ENCODE results near the gene PLEKHF1.
"Not testable (repeated sequence)": the region's sequence is repeated elsewhere in the genome, so short reads cannot be mapped to it uniquely, and the experiment has no call there.

The PLEKHF1 gene

DNA sequence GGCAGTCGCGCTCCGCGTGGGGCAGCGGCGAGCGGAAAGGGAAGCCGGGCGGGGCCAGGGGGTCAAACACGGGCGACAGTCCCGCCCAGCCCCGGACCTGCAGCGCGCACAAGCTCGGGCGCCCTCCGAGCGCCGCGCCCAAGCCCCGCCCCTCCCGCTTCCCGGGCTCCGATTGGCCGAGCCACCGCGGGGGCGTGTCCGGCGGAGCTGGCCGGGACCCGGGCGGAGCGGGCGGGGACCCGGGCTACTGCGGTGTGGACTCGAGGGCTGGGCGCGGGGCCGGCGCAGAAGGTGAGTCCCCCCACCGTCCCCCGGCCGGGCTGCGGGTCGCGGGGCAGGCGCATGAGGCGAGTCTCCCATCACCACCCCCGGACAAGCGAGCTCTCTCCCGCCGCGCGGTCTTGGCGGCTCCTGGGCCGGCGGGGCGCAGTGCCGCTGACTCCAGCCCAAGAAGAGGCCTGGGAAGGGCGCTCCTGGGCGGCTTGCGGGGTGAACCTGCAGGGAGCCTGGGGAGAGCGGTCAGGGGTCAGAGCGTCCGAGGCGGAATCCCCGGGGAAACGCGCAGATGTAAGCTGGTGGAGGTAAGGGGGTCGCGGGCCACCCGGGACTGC, at the start of gene PLEKHF1:
PLEKHF1 (plus strand) TSS at position 247 of the 611 bp plus-strand sequence. CDS start 8,379 bp downstream, outside the sequence.
- FAIRE-seq: no peak

DNA sequence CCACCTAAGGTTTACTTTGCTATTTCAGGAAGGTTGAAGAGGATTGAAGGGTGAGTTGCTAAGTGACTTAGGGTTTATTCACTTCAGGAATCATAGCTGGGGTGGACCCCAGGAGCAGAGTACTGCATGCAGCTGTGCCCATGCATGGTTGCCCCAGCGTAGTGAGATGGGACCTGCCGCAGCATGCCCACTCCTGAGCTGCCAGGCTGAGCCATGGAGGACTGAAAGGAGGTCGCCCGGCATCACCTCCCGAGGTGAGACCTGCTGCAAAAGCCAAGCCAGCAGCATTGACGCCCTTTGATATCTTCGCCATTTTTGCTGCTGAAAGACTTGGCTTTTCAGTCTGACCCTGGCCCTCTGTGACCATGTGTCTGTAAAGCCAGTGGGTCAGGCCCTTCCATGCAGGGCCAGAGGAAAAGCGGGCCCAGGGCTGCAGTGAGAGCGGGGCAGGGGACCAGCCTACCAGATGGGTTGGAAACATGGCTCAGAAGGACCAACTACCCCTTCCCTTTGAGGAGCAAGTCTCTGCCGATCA, 49.3 kb upstream of the PLEKHF1 start:
- no peak for FAIRE-seq

DNA sequence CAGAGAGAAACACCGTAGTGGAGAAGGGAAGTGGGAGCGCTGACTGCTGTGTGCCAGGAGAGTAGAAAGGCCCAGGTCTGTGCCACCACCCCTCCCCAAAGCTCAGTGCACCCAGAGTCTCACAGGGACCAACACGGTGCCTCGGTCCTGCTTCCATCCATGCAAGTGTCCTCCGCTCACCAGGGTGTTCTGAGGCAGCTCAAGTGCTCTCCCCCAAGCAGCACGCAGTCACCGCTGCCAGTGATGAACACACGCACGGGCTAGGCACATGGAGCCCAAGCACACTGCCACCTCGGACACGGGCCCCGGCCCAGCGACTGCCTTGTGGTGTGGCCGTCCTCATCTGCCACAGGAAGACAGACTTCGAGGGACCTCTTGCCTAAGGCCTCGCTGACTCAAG, 48.7 kb upstream of the PLEKHF1 start:
- no peak for FAIRE-seq

- no peak for FAIRE-seq
These were observed 47.6 kb upstream of the PLEKHF1 start for GRCh38 chr19:29617366-29618266.

DNA sequence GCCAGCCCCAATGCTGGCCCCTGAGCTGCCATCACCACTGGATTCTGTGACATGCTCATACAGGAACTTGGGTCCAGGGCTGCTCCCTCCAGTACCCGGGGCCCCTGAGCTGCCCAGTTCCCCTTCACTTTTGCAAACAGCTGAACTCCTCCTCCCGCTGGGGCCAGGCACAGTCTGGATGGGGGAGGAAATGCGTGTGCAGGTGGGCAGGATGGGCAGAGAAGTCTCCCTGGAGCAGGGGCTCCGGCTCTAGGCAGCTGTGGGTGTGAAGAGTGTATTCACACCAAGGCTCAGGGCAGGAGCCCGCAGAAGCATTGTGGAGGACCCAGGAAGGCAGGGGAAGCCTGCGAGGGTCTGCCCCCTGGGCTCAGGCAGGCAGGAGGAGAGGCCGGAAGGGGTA, 46.8 kb upstream of the PLEKHF1 start:
- FAIRE-seq: no peak

- no peak for FAIRE-seq
These were observed 46.4 kb upstream of the PLEKHF1 start for GRCh38 chr19:29618871-29619270.

DNA sequence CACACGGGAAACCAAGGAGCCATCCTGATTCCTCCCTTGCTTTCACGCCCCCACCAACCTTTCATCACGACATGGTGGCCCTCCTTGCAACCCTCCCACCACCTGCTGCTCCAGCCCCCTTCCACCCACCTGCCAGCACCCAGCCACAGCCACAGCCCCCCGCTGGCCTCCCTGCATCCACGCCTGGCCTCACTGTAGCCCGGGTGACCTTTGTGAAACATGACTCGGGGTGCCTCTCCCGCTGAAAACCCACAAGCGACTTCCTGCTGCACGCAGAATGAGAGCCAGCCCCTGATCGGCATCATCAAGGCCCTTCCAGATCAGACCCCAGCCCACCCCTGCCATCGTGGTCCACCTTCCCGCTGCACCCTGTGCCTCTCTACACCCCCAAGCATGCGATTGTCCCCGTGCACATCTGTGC, 44.3 kb upstream of the PLEKHF1 start:
- no peak for FAIRE-seq

- FAIRE-seq: no peak
These were observed 42.8 kb upstream of the PLEKHF1 start for GRCh38 chr19:29622166-29623070.

DNA sequence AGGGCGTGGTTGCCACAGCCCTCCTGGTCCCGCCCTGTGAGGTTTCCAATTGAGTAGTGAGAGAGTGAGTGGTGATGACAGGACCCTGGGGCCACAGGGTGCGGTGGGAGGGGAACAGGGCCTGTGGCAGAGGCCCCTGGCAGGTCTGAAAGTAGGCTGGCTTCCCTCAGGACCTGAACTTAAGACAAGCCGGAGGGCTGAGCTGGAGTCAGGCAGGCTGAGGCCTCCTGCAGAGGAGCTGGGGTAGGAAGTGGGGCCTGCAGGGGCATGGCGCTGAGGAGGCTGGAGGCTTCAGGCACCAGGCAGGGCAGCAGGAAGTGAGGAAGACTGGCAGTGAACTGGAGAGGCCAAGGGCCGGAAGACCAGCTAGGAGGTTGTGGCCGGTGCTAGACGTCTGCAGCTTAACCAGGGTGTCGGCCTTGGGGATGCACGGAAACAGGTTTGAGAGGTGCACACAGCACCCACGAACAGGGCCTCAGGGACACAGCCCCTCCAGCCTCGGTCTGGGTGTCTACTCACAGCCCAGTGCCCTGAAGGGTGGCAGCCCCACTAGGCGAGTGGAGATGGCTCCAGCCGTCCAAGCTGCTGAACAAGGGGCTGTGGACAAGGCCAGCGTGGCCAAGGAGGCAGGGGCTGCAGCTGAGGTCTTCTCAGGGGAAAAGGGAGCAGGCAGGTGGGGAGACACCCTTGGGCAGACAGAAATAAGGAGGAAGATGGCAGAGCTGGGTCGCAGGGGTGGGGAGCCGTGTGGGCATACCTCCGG, 41.4 kb upstream of the PLEKHF1 start:
- no peak for FAIRE-seq

GRCh38 chr19:29624489-29625185, 40.6 kb upstream of the PLEKHF1 start:
- no peak for FAIRE-seq

DNA sequence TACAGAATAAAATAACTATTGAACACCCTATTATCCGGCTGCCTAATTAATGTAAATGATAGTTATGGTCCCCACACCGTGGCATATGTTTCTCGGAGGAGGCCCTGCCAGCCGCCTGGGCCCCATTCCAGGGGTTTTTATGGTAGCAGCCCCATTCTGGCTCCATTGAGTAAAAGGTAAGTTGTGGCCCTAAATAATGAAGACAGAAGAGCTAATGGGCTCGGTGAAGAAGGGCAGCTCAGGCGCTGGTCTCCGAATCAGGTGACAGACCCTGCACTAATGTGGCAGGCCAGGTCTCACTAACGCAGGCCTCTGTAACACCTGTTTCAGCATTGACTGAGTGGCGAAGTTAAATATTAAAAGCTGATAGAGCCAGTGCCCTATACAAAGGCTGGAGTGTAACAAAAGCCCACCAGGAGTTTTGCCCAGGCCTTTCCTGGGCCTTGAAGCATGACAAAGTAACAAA, 40.0 kb upstream of the PLEKHF1 start:
- FAIRE-seq: no peak

DNA sequence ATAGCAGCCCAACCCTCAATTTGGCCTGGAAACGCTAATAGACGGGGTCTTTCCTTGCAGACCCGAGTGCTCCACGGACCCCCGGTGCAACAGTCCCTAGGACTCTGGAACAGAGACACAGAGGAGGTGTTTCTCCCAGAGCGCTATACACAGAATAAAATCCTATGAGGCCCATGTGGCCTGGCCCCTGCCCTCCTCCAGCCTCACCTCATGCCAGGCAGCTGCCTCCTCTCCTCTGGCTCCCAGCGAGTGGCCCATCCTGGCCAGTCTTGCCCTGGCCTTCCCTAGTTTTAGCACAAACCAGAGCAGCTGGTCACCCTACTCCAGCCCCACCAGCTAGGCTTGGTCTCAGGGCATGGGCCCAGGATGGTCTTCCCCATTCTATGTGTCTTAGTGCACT, 38.9 kb upstream of the PLEKHF1 start:
- FAIRE-seq: no peak

DNA sequence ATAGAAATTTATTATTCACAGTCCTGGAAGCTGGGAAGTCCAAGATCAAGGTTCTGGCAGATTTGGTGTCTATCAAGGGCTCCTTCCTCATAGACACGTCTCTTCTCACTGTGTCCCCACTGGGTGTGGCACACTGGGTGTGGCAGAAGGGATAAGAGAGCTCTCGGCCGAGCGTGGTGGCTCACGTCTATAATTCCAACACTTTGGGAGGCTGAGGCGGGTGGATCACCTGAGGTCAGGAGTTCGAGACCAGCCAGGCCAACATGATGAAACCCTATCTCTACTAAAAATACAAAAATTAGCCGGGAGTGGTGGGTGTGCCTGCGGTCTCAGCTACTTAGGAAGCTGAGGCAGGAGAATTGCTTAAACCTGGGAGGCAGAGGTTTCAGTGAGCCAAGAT, 38.4 kb upstream of the PLEKHF1 start:
- FAIRE-seq: not testable (repeated sequence)

GRCh38 chr19:29628661-29629385, 36.4 kb upstream of the PLEKHF1 start:
- no peak for FAIRE-seq

DNA sequence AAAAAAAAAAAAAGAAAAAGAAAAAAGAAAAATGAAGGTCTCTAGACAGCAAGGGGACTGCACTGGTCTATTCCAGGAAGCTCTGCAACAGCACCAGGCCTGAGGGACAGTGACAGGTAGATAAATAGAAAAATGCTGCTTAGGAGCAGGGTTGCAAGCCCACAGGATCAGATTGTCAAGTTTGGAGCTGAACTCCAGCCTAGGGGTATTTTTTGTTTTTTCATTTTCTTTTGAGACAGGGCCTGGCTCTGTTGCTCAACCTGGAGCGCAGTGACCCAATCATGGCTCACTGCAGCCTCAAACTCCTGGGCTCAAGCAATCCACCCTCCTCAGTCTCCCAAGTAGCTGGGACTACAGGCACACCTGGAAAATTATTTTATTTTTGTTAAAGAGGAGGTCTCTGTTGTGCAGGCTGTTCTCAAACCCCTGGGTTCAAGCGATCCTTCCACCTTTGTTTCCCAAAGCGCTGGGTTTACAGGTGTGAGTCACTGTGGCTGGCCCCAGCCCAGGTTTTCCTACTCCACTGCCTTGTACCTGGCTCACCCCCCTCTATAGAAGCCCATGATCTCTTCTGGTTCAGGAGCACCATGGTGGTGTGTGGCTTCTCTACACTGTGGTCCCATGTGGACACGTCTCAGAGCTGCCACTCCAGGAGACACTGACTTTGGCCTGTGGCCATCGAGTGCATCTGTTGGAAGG, 35.3 kb upstream of the PLEKHF1 start:
- no peak for FAIRE-seq

DNA sequence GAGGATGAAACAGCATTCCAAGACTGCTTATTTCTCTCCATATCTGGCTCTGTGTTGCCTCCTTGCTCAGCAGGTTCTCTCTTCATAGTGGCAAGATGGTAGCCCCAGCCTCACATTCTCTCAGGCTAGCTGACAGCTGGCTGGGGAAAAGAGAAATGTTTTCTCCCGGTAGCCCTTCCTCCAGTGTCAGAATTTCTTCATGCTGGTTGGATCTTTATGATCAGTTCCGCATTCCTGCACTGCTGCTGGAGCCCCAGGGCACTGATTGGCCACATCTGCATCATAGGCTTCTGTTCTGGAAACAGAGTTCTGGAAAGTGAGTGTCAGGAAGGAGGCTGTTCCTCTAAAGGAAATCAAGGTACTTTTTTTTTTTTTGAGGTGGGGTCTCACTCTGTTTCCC, 34.6 kb upstream of the PLEKHF1 start:
- no peak for FAIRE-seq

DNA sequence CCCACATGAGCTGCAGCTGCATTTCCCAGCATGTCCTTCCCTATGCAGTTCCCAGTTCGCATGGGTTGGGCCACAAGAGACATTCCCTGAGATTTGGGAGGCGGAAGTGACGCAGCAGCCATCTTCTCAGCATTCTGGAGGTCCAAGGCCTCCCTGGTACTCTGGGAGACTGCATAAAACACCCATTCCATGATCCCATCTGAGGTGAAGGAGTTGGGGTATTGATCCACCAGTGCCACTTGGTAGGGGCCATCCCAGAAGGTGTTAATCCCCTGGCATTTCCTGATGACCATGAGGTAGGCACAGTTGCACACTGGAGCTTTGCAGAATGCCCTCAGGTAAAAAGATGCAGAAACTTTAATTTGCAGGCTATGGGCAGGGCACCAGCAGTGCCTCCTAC, 33.8 kb upstream of the PLEKHF1 start:
- no peak for FAIRE-seq

GRCh38 chr19:29634002-29634401, 31.3 kb upstream of the PLEKHF1 start:
- no peak for FAIRE-seq

- FAIRE-seq: no peak
These were observed 30.7 kb upstream of the PLEKHF1 start for GRCh38 chr19:29634423-29635130.
